Liver (tissue), 9 donors: Measurements from ENCODE around the gene STRA8. TPM values are rescaled to one million over a fixed set of nuclear protein-coding genes. Genes with fewer than 3 reads are reported as not detected.

Experiments used
- DNase-seq: peaks from one replicate; pipeline ENCODE4 v3.0.0-alpha.2; 2017; ENCODE audit warnings: low spot score
- H3K27ac ChIP-seq, 2 donors: one replicate each; pipeline ENCODE4 v1.7.0; 2013; ENCODE audit warnings: inconsistent platforms in 2 of 2, low read length in 2 of 2, control low read depth in 1 of 2, low read depth in 1 of 2, mild to moderate bottlenecking in 1 of 2
- H3K27me3 ChIP-seq, 4 donors: one replicate each; pipeline versions ENCODE4 v1.6.1 to v1.7.0; 2013; ENCODE audit warnings: low read length in 3 of 4, inconsistent platforms in 1 of 4, mild to moderate bottlenecking in 1 of 4, moderate library complexity in 1 of 4; ENCODE audit not compliant: control insufficient read depth in 4 of 4, insufficient read depth in 4 of 4
- H3K36me3 ChIP-seq, 4 donors: one replicate each; pipeline versions ENCODE4 v1.6.1 to v1.7.0; 2013; ENCODE audit warnings: low read length in 3 of 4, mild to moderate bottlenecking in 3 of 4, low read depth in 1 of 4, moderate library complexity in 1 of 4; ENCODE audit not compliant: control insufficient read depth in 4 of 4, insufficient read depth in 3 of 4
- H3K4me1 ChIP-seq, 4 donors: one replicate each; pipeline versions ENCODE4 v1.6.1 to v1.7.0; 2013; ENCODE audit warnings: low read length in 3 of 4, mild to moderate bottlenecking in 3 of 4, moderate library complexity in 1 of 4; ENCODE audit not compliant: control insufficient read depth in 4 of 4, insufficient read depth in 4 of 4
- H3K4me3 ChIP-seq, 3 donors: one replicate each; pipeline versions ENCODE4 v1.6.1 to v1.7.0; 2013; ENCODE audit warnings: low read length in 3 of 3, control low read depth in 1 of 3, low read depth in 1 of 3, mild to moderate bottlenecking in 1 of 3
- H3K9ac ChIP-seq, 2 donors: one replicate each; pipeline ENCODE4 v1.7.0; 2013; ENCODE audit warnings: low read length in 2 of 2, mild to moderate bottlenecking in 2 of 2, moderate library complexity in 2 of 2, control low read depth in 1 of 2, low read depth in 1 of 2
- H3K9me3 ChIP-seq, 4 donors: one replicate each; pipeline versions ENCODE4 v1.6.1 to v1.7.0; 2013; ENCODE audit warnings: low read length in 3 of 4; ENCODE audit not compliant: control insufficient read depth in 4 of 4
- EGR1 ChIP-seq, 2 donors: IDR thresholded peaks; 2 replicates each; pipeline ENCODE4 v1.6.1; 2016 to 2018; ENCODE audit warnings: antibody characterized with exemption in 2 of 2, low read depth in 2 of 2
- FOXA1 ChIP-seq: IDR thresholded peaks from 2 replicates; pipeline ENCODE4 v1.6.1; 2016; ENCODE audit warnings: antibody characterized with exemption
- HNF4A ChIP-seq, 2 donors: conservative IDR thresholded peaks; 2 replicates each; pipeline ENCODE4 v1.6.1; 2016; ENCODE audit warnings: antibody characterized with exemption in 2 of 2, mild to moderate bottlenecking in 2 of 2
- HNF4G ChIP-seq: IDR thresholded peaks from 2 replicates; pipeline ENCODE4 v1.6.1; 2016; ENCODE audit warnings: antibody characterized with exemption
- JUND ChIP-seq, 2 donors: IDR thresholded peaks; 2 replicates each; pipeline ENCODE4 v1.6.1; 2016; ENCODE audit warnings: antibody characterized with exemption in 2 of 2
- NR2F2 ChIP-seq: IDR thresholded peaks from 2 replicates; pipeline ENCODE4 v1.6.1; 2016; ENCODE audit warnings: antibody characterized with exemption
- RAD21 ChIP-seq, 2 donors: IDR thresholded peaks; 2 replicates each; pipeline ENCODE4 v1.6.1; 2016; ENCODE audit warnings: antibody characterized with exemption in 2 of 2, mild to moderate bottlenecking in 2 of 2
- RXRA ChIP-seq, 2 donors: IDR thresholded peaks; 2 replicates each; pipeline ENCODE4 v1.6.1; 2017 to 2018; ENCODE audit warnings: antibody characterized with exemption in 2 of 2, mild to moderate bottlenecking in 1 of 2
- SP1 ChIP-seq: IDR thresholded peaks from 2 replicates; pipeline ENCODE4 v1.6.1; 2018; ENCODE audit warnings: antibody characterized with exemption, mild to moderate bottlenecking
- YY1 ChIP-seq: IDR thresholded peaks from 2 replicates; pipeline ENCODE4 v1.6.1; 2016; ENCODE audit warnings: antibody characterized with exemption, mild to moderate bottlenecking
- WGBS: extraction: QIAGEN DNeasy Blood & Tissue Kit; methylation state at CpG from one replicate; pipeline ENCODE4 v1.1.7; 2013; 5-methylcytosine and 5-hydroxymethylcytosine counted together
- polyA plus RNA-seq, 2 donors: library from polyadenylated mRNA; stranded (reverse) in 1 of 2; unstranded in 1 of 2; fragments of 200-250 nt in 1 of 2; fragments of >200 nt in 1 of 2; fragmentation: Nextera tagmentation in 1 of 2; extraction: Ambion mirVana in 1 of 2; gene quantifications; one replicate each; pipeline versions ENCODE4 v1.2.1 to v1.2.3, GENCODE V29; 2013 to 2015
- total RNA-seq, 2 donors: library from RNA; depleted of rRNA; stranded (reverse); fragments of >200 nt; gene quantifications; one replicate each; pipeline ENCODE4 v1.2.3, GENCODE V29; 2014
- TF ChIP-seq, protein P1 (sequence below): fragments of 150-350 bp; IDR thresholded peaks from 2 replicates; pipeline ENCODE4 v1.5.1; 2017; ENCODE audit warnings: improper control_type of control experiment, low read depth, low read length; ENCODE audit not compliant: missing input control
- TF ChIP-seq, protein P2 (sequence below): IDR thresholded peaks from 2 replicates; pipeline ENCODE4 v1.6.1; 2016; ENCODE audit warnings: antibody characterized with exemption
- TF ChIP-seq, protein P3 (sequence below): IDR thresholded peaks from 2 replicates; pipeline ENCODE4 v1.6.1; 2016; ENCODE audit warnings: antibody characterized with exemption, mild to moderate bottlenecking
- TF ChIP-seq, protein P4 (sequence below): IDR thresholded peaks from 2 replicates; pipeline ENCODE4 v1.6.1; 2016; ENCODE audit warnings: antibody characterized with exemption
- donor health status: healthy.
- donor health status: healthy.
- donor health status: healthy.
- donor health status: healthy.
- donor health status: healthy.

STRA8 gene
- total and polyA plus RNA-seq, 4 donors: 0.14 TPM; not detected in 3

DNA sequence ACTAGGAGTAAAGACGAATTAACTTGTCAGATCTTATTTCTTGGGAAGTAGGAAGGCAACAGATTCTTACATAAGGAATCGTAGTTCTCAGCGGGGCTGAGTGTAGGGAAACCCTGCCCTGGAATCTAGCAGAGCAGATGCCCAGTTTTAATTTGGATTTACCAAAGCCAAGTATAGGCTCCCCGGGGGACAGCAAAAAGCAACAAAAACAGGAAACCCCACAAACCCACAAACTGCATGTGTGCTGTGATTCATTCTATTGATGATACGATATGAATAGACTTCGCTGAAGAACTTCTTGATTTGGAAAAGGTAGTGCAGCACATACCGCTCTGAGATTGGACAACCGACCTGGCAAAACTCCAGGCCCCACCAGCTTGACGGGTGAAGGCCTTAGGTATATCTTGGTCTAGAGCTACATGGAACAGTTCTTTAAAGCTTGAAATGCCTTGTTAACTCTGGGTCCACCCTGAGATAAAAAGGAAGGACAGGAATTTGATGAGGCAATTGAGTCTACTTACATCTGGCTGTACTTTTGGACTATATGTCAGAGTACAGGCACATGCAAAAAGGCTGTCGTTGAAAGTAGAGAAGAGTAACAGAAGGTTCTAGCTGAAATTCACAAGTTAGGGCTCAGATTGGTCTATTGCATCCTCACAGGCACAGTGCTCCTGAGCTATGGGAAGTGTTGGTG lies 49.1 kb downstream of the STRA8 start:
- H3K4me1 ChIP-seq: peaks cover 0 to 3% (median 0%) of the 10 kb centered on the region in 4 donors

DNA sequence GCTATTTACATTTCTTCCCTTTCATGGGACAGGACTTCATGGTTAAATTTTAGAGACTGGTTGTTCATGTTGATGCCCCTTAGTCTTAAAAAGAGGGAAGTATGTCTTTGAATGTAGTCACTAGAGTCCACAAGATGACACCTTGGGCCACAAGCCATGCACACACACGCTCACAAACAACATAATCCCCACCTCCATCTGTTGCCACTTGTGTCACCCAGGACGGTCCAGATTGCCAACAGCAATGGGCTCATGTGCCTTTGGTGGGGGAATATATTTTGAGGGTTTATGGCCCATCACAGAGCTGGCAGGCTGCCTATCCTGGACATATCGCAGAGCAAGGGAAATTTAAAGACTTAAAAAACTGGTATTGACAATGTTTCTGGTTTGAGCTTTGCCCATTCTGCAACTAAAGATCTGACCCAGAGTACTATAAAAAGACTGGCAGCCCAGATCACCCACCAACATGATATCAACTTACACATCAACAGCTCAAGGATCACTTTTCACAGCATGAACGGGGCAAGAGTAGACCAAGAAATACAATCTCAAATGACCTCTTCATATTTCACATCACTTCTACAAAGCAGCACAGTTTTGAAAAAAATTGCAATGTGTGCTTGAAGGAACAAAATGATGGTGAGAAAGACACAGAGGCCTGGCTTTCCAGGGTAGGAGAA lies 50.5 kb downstream of the STRA8 start:
- Histone ChIP-seq H3K36me3 (no peaks in the 10 kb centered on the region), H3K4me1 (peaks cover 0 to 3% (median 0%) of the 10 kb centered on the region in 4 donors), H3K9ac (no peak overlapping the region), H3K4me3 (no peak overlapping the region), H3K9me3 (no peaks in the 10 kb centered on the region), H3K27ac (no peak overlapping the region), H3K27me3 (no peaks in the 10 kb centered on the region)
- 94% methylated on average over 4 of the region's 4 CpGs for WGBS
- TF ChIP-seq JUND (IDR thresholded peaks at IDR 0.05): no peak
- TF ChIP-seq, protein P1, sequence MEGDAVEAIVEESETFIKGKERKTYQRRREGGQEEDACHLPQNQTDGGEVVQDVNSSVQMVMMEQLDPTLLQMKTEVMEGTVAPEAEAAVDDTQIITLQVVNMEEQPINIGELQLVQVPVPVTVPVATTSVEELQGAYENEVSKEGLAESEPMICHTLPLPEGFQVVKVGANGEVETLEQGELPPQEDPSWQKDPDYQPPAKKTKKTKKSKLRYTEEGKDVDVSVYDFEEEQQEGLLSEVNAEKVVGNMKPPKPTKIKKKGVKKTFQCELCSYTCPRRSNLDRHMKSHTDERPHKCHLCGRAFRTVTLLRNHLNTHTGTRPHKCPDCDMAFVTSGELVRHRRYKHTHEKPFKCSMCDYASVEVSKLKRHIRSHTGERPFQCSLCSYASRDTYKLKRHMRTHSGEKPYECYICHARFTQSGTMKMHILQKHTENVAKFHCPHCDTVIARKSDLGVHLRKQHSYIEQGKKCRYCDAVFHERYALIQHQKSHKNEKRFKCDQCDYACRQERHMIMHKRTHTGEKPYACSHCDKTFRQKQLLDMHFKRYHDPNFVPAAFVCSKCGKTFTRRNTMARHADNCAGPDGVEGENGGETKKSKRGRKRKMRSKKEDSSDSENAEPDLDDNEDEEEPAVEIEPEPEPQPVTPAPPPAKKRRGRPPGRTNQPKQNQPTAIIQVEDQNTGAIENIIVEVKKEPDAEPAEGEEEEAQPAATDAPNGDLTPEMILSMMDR: no peak
- no peak for TF ChIP-seq YY1
- TF ChIP-seq, protein P2, sequence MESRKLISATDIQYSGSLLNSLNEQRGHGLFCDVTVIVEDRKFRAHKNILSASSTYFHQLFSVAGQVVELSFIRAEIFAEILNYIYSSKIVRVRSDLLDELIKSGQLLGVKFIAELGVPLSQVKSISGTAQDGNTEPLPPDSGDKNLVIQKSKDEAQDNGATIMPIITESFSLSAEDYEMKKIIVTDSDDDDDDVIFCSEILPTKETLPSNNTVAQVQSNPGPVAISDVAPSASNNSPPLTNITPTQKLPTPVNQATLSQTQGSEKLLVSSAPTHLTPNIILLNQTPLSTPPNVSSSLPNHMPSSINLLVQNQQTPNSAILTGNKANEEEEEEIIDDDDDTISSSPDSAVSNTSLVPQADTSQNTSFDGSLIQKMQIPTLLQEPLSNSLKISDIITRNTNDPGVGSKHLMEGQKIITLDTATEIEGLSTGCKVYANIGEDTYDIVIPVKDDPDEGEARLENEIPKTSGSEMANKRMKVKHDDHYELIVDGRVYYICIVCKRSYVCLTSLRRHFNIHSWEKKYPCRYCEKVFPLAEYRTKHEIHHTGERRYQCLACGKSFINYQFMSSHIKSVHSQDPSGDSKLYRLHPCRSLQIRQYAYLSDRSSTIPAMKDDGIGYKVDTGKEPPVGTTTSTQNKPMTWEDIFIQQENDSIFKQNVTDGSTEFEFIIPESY: no peak
- TF ChIP-seq, protein P3, sequence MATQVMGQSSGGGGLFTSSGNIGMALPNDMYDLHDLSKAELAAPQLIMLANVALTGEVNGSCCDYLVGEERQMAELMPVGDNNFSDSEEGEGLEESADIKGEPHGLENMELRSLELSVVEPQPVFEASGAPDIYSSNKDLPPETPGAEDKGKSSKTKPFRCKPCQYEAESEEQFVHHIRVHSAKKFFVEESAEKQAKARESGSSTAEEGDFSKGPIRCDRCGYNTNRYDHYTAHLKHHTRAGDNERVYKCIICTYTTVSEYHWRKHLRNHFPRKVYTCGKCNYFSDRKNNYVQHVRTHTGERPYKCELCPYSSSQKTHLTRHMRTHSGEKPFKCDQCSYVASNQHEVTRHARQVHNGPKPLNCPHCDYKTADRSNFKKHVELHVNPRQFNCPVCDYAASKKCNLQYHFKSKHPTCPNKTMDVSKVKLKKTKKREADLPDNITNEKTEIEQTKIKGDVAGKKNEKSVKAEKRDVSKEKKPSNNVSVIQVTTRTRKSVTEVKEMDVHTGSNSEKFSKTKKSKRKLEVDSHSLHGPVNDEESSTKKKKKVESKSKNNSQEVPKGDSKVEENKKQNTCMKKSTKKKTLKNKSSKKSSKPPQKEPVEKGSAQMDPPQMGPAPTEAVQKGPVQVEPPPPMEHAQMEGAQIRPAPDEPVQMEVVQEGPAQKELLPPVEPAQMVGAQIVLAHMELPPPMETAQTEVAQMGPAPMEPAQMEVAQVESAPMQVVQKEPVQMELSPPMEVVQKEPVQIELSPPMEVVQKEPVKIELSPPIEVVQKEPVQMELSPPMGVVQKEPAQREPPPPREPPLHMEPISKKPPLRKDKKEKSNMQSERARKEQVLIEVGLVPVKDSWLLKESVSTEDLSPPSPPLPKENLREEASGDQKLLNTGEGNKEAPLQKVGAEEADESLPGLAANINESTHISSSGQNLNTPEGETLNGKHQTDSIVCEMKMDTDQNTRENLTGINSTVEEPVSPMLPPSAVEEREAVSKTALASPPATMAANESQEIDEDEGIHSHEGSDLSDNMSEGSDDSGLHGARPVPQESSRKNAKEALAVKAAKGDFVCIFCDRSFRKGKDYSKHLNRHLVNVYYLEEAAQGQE: no peak
- no peak for TF ChIP-seq SP1
- no peak for TF ChIP-seq RXRA (IDR thresholded peaks at IDR 0.05)
- TF ChIP-seq RAD21 (IDR thresholded peaks at IDR 0.05): no peak
- no peak for TF ChIP-seq FOXA1
- no peak for TF ChIP-seq NR2F2
- TF ChIP-seq HNF4G: no peak
- TF ChIP-seq EGR1 (IDR thresholded peaks at IDR 0.05; ENCODE audit: low read depth in 2 of 2): no peak
- TF ChIP-seq, protein P4, sequence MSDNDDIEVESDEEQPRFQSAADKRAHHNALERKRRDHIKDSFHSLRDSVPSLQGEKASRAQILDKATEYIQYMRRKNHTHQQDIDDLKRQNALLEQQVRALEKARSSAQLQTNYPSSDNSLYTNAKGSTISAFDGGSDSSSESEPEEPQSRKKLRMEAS: no peak
- no peak for DNase-seq

More for the DNA sequence above, 49.1 kb downstream of the STRA8 start:
- WGBS: 87% methylated on average over 10 of the region's 10 CpGs
- Histone ChIP-seq H3K27me3 (no peaks in the 10 kb centered on the region), H3K4me3 (no peak overlapping the region), H3K9me3 (no peaks in the 10 kb centered on the region), H3K27ac (no peak overlapping the region), H3K9ac (no peak overlapping the region), H3K36me3 (no peaks in the 10 kb centered on the region)
- TF ChIP-seq, protein P1: no peak
- TF ChIP-seq HNF4A (conservative IDR thresholded peaks at IDR 0.05): peak; percentile 80
- DNase-seq: no peak
